ENCODE data around the gene UBL4B. TPM values are rescaled to one million over a fixed set of nuclear protein-coding genes. Genes with fewer than 3 reads are reported as not detected.
A peak's percentile ranks its signal among the peaks of the same experiment; 100 is the strongest.

Gene UBL4B
- total and polyA plus RNA-seq, 8 donors, result not detected

DNA sequence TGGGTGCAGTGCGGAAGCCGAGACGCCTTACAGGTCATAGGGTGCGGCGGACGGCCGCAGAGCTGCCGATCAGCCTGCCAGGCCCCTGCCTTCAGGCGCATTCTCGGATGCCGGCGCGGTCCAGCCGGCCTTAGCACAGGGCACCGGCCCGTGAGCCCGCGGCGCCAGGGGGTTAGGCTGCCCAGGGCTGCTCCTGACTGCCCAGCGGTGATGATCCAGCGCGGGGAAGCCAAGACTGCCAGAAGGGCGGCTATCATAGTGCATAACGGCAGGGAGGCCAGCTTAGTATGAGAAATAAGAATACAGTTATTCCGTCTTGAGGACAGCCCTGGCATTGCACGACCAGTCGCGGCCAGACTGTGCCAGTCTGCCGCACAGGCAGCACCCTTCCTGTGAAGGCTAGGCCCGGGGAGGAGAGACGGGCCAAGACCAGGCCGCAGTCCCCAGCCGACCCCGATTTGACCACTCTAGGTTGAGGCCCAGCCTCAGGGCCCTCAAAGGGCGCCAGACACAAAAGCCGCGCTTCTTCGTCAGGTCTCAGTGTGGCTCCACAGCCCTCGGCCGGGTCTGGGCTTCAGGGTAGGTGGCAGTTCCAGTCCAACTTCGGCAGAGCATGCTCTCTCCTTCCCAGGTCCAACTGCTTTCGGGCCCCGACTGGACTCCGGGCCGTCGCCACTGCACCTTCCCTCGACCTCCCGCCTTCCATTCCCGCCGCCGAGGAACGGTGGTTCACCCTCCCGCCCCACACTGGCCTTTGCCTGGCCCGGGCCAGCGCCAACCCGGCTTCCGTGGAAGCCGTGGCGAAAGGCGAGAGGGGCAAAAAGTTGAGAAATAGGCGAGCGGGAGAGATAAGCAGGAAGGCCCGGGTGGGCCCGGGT is 42.6 kb upstream of the UBL4B start:
- Histone ChIP-seq H3K4me1 (peaks cover 34 to 36% (median 36%) of the 10 kb centered on the region in 4 donors), H3K4me3 (peak overlapping the region; percentile 20 to 45 (median 36)), H3K36me3 (no peaks in the 10 kb centered on the region), H3K27ac (no peak overlapping the region), H3K9me3 (peaks cover 0 to 11% (median 4%) of the 10 kb centered on the region in 4 donors), H3K27me3 (peaks cover 27 to 88% (median 68%) of the 10 kb centered on the region in 3 donors)
- DNase-seq, result peak in 1 of 2 donors; percentile 30
- intact Hi-C loops (cut with DNase I; ENCODE audit: low total_unique reads), result no loop called here
- WGBS, 5 donors, result 10 to 15% (median 14%) methylated on average over 39 to 64 of the region's 64 CpGs
- no peak for TF ChIP-seq POLR2AphosphoS5 (IDR thresholded peaks at IDR 0.05)
- TF ChIP-seq EP300 (IDR thresholded peaks at IDR 0.05), result no peak
- no peak for TF ChIP-seq CTCF (IDR thresholded peaks at IDR 0.05)
- TF ChIP-seq POLR2A (IDR thresholded peaks at IDR 0.05), result no peak

DNA sequence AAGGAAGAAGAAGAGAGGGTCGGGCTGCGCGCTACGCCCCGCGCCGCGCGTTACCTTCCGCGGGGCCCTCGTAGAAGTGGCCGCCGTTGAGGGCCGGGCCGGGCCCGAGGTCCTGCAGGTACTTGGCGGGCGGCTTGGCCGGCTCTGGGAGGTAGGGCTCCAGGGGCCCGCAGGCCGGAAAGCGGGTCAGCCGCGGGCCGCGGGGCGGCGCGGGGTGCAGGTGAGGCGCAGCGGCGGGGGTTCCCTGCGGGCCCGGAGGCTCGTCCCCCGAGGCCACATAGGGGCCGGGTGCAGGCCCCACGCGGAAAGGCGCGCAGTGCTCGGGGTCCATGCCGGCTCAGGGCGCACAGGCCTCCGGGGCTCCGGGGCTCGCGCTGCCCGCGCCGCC is 42.0 kb upstream of the UBL4B start:
- 1 to 8% (median 3%) methylated on average over 20 to 47 of the region's 52 CpGs for WGBS, 5 donors
- peaks cover 27 to 88% (median 68%) of the 10 kb centered on the region in 3 donors for H3K27me3 ChIP-seq
- intact Hi-C loops (cut with DNase I; ENCODE audit: low total_unique reads), result no loop called here

DNA sequence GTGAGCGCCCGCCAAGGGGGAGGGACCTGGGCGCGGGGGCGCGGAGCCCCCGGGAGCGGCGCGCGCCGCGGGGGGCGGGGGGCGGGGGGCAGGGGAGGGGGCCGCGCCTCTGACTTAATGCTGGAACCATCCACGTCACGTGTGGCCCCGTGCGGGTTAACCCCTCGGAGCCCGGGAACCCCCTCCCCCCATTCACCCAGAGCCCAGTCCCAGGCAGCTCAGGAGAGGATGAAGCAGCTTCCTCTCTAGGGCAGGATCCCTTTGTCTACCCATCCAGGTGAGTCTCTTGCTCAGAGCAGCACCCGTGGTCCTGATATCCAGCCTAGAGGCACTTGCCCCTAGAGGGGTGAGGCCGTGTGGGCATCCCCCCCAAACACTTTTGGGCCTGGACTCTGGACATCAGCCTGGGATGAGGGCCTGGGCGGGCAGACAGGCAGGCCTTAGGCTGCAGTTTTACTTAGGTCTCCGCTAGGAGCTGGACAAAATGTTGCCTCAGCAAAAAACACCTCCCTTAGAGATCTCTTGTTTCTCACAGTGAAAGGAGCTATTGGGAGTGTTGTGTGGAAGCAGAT is 41.5 kb upstream of the UBL4B start, which contains the start of gene ALX3:
TSS of gene ALX3 (minus strand) at position 2 of the 572 bp plus-strand sequence. CDS start 60 bp downstream, outside the sequence.
- no peak for DNase-seq
- peaks cover 27 to 89% (median 68%) of the 10 kb centered on the region in 3 donors for H3K27me3 ChIP-seq
- intact Hi-C loops (cut with DNase I; ENCODE audit: low total_unique reads), result no loop called here
- H3K36me3 ChIP-seq, result no peaks in the 10 kb centered on the region
- H3K4me3 ChIP-seq, result peak within 1 kb of the TSS; percentile 20 to 45 (median 36)
- H3K9me3 ChIP-seq, result peaks cover 0 to 11% (median 4%) of the 10 kb centered on the region in 4 donors
- H3K4me1 ChIP-seq, result peaks cover 34 to 36% (median 36%) of the 10 kb centered on the region in 4 donors
- TF ChIP-seq EP300 (IDR thresholded peaks at IDR 0.05) (no peak), POLR2A (IDR thresholded peaks at IDR 0.05) (no peak), CTCF (IDR thresholded peaks at IDR 0.05) (no peak), POLR2AphosphoS5 (IDR thresholded peaks at IDR 0.05) (no peak)
- 4 to 43% (median 21%) methylated on average over 4 to 26 of the region's 27 CpGs for WGBS, 5 donors
- no peak within 1 kb of the TSS for H3K27ac ChIP-seq

More for the DNA sequence above, 42.0 kb upstream of the UBL4B start:
- no peak overlapping the region for H3K27ac ChIP-seq
- peak overlapping the region; percentile 20 to 45 (median 36) for H3K4me3 ChIP-seq
- peaks cover 0 to 11% (median 4%) of the 10 kb centered on the region in 4 donors for H3K9me3 ChIP-seq
- H3K4me1 ChIP-seq, result peaks cover 34 to 36% (median 36%) of the 10 kb centered on the region in 4 donors
- TF ChIP-seq POLR2AphosphoS5 (IDR thresholded peaks at IDR 0.05), result no peak
- no peak for TF ChIP-seq EP300 (IDR thresholded peaks at IDR 0.05)
- TF ChIP-seq POLR2A (IDR thresholded peaks at IDR 0.05), result no peak
- no peak for TF ChIP-seq CTCF (IDR thresholded peaks at IDR 0.05)
- no peaks in the 10 kb centered on the region for H3K36me3 ChIP-seq
- no peak for DNase-seq

- H3K9me3 ChIP-seq, result no peaks in the 10 kb centered on the region
- peaks cover 18 to 67% (median 47%) of the 10 kb centered on the region in 3 donors for H3K27me3 ChIP-seq
- no peak for TF ChIP-seq POLR2AphosphoS5 (IDR thresholded peaks at IDR 0.05)
- TF ChIP-seq CTCF (IDR thresholded peaks at IDR 0.05), result no peak
- TF ChIP-seq EP300 (IDR thresholded peaks at IDR 0.05), result no peak
- TF ChIP-seq POLR2A (IDR thresholded peaks at IDR 0.05), result no peak
- WGBS, 5 donors, result 69 to 77% (median 75%) methylated on average over 4 of the region's 4 CpGs
- H3K4me3 ChIP-seq, result no peak overlapping the region
- intact Hi-C loops (cut with DNase I; ENCODE audit: low total_unique reads), result no loop called here
- H3K27ac ChIP-seq, result no peak overlapping the region
- H3K36me3 ChIP-seq, result no peaks in the 10 kb centered on the region
- DNase-seq, result no peak
- H3K4me1 ChIP-seq, result peaks cover 17 to 19% (median 18%) of the 10 kb centered on the region in 4 donors
Observed at GRCh38 chr1:110074166-110074565, 38.1 kb upstream of the UBL4B start.

Measured in stomach (tissue), 9 donors.